Measurements from ENCODE around the gene DDR2.

DNA sequence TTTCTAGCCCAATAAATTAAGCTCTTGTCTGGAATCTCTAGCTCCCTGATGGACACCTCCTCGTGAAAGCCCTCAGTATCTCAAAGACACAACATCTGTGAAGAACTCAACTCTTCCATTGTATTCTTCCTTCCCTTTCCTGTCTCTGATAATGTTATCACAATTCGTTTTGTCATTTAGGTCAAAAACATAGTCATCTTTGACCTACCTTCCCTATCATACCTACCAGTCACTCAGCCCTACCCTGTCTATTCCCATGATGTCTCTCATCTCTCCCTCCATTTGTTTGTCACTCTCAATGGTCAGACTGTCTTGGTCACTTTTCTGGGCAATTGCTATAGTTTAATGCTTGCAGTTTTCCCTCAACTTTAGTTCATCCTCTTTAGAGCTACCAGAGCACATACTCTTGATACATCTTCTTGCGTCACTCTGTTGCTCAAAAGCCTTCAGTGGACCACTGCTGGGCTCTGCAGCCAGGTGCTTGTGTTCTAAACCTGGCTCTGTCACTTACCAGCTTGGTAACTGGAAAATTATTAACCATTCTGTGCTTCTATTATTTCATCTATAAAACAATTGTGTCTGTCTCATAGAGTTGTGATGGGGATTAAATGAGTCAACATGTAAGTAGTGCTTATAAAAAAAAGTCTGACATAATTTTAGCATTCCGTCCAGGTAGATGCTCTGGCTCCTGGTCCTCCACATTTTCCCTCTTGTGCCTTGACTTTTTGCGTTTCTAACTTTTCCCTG lies 39.6 kb downstream of the DDR2 start:
- no peak for TF ChIP-seq CTCF (IDR thresholded peaks at IDR 0.05)
- TF ChIP-seq POLR2A (IDR thresholded peaks at IDR 0.05): no peak
